Mesothelial cell of epicardium (in vitro differentiated cells): Measurements from ENCODE around the gene ADAMTS17. TPM values are rescaled to one million over a fixed set of nuclear protein-coding genes. Genes with fewer than 3 reads are reported as not detected.

ENCODE experiments used
- DNase-seq, 2 experiments: peaks; one replicate each; pipeline ENCODE4 v3.0.0; 2021; ENCODE audit warnings: low spot score in 2 of 2; ENCODE audit not compliant: unreplicated experiment in 2 of 2
- H3K27ac Mint-ChIP-seq: 2 replicates; pipeline ENCODE4 v1.8.0; 2021; ENCODE audit warnings: mixed read lengths
- H3K27me3 Mint-ChIP-seq: 2 replicates; pipeline ENCODE4 v1.8.0; 2021; ENCODE audit warnings: low read depth, mixed read lengths
- H3K36me3 Mint-ChIP-seq: 2 replicates; pipeline ENCODE4 v1.8.0; 2021; ENCODE audit warnings: mixed read lengths
- H3K4me1 Mint-ChIP-seq: 2 replicates; pipeline ENCODE4 v1.8.0; 2021; ENCODE audit warnings: mixed read lengths
- H3K4me3 Mint-ChIP-seq: 2 replicates; pipeline ENCODE4 v1.8.0; 2021; ENCODE audit warnings: mild to moderate bottlenecking, moderate library complexity, mixed read lengths
- H3K9me3 Mint-ChIP-seq: 2 replicates; pipeline ENCODE4 v1.8.0; 2021; ENCODE audit warnings: mixed read lengths
- total RNA-seq: library from RNA; stranded (reverse); gene quantifications from 3 replicates; pipeline ENCODE4 v1.2.1, GENCODE V29; 2021
- TF ChIP-seq, protein P1 (sequence below): fragments of 200-600 bp; sonication (generic); IDR thresholded peaks from one replicate; pipeline ENCODE4 v1.5.0; 2021; ENCODE audit warnings: antibody characterized with exemption; ENCODE audit not compliant: unreplicated experiment

Gene ADAMTS17
- total RNA-seq, 1 donor from 2014 or later: 39.4 TPM

GRCh38 chr15:100245855-100246254, 95.9 kb downstream of the ADAMTS17 start:
- H3K4me1 Mint-ChIP-seq: peaks cover 11% of the 10 kb centered on the region
- TF ChIP-seq, protein P1, sequence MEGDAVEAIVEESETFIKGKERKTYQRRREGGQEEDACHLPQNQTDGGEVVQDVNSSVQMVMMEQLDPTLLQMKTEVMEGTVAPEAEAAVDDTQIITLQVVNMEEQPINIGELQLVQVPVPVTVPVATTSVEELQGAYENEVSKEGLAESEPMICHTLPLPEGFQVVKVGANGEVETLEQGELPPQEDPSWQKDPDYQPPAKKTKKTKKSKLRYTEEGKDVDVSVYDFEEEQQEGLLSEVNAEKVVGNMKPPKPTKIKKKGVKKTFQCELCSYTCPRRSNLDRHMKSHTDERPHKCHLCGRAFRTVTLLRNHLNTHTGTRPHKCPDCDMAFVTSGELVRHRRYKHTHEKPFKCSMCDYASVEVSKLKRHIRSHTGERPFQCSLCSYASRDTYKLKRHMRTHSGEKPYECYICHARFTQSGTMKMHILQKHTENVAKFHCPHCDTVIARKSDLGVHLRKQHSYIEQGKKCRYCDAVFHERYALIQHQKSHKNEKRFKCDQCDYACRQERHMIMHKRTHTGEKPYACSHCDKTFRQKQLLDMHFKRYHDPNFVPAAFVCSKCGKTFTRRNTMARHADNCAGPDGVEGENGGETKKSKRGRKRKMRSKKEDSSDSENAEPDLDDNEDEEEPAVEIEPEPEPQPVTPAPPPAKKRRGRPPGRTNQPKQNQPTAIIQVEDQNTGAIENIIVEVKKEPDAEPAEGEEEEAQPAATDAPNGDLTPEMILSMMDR: no peak

GRCh38 chr15:100245487-100245820, 96.3 kb downstream of the ADAMTS17 start:
- H3K4me3 Mint-ChIP-seq: no peak overlapping the region

More at GRCh38 chr15:100245855-100246254, 95.9 kb downstream of the ADAMTS17 start:
- peaks cover 4% of the 10 kb centered on the region for H3K9me3 Mint-ChIP-seq
- no peaks in the 10 kb centered on the region for H3K27me3 Mint-ChIP-seq
- DNase-seq: no peak
- no peak overlapping the region for H3K4me3 Mint-ChIP-seq
- peaks cover 45% of the 10 kb centered on the region for H3K36me3 Mint-ChIP-seq
- H3K27ac Mint-ChIP-seq: no peak overlapping the region

DNA sequence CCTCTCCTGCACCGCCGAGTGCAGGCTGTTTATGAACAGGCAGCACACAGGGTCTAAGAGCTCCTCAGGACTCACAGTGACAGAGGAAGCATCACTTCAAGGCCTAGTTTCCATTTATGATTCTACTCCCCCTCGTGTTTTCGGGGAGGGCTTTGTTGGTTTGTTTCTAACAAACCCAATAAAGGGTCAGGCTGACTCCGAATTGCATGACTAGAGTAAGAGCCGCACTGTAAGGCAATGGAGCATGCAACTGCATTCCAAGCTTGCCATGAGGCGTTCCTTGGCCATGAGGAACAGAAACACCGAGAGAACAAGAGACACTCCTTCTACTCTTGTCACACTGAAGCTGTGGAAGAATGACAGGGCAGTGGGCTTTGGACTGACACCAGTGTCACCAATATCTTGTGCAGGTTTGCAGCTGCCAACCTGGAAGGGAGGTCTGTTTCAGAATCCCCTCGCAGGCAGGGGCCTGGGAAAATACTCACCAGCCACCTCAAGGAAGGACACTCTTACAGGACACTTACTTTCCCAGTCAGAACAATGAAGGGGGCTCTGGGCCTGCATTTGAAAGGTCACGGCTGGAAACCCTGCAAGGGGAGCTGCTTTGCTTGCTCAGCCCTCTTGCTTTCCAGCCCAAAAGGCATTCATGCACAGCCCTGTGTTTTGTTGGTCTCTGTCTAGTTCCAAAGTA, 96.8 kb downstream of the ADAMTS17 start:
- Mint-ChIP-seq H3K27ac (no peak overlapping the region), H3K27me3 (no peaks in the 10 kb centered on the region), H3K36me3 (peaks cover 50% of the 10 kb centered on the region), H3K4me3 (no peak overlapping the region), H3K9me3 (peaks cover 10% of the 10 kb centered on the region), H3K4me1 (peaks cover 11% of the 10 kb centered on the region)
- DNase-seq: no peak
- TF ChIP-seq, protein P1: no peak

More at GRCh38 chr15:100245487-100245820, 96.3 kb downstream of the ADAMTS17 start:
- Mint-ChIP-seq H3K27me3 (no peaks in the 10 kb centered on the region), H3K4me1 (peaks cover 11% of the 10 kb centered on the region), H3K27ac (no peak overlapping the region), H3K36me3 (peaks cover 47% of the 10 kb centered on the region), H3K9me3 (peaks cover 6% of the 10 kb centered on the region)
- DNase-seq: no peak
- TF ChIP-seq, protein P1: no peak

DNA sequence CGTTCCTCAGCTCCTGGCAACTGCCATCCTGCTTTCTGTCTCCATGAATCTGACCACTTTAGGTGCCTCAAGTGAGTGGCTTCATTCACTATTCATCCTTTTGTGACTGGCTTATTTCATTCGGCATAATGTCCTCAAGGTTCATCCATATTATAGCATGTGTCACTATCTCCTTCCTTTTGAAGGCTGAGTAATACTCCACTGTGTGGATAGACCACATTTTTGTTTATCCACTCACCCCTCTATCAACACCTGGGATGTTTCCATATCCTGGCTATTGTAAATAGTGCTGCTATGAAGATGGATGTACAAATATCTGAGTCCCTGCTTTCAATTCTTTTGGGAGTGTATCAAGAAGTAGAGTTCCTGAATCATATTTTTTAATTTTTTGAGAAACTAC, 98.8 kb downstream of the ADAMTS17 start:
- TF ChIP-seq, protein P1: no peak
- H3K36me3 Mint-ChIP-seq: peaks cover 60% of the 10 kb centered on the region
- H3K27me3 Mint-ChIP-seq: no peaks in the 10 kb centered on the region
- peaks cover 10% of the 10 kb centered on the region for H3K9me3 Mint-ChIP-seq
- no peak overlapping the region for H3K27ac Mint-ChIP-seq
- no peak overlapping the region for H3K4me3 Mint-ChIP-seq
- DNase-seq: no peak
- H3K4me1 Mint-ChIP-seq: peaks cover 11% of the 10 kb centered on the region

DNA sequence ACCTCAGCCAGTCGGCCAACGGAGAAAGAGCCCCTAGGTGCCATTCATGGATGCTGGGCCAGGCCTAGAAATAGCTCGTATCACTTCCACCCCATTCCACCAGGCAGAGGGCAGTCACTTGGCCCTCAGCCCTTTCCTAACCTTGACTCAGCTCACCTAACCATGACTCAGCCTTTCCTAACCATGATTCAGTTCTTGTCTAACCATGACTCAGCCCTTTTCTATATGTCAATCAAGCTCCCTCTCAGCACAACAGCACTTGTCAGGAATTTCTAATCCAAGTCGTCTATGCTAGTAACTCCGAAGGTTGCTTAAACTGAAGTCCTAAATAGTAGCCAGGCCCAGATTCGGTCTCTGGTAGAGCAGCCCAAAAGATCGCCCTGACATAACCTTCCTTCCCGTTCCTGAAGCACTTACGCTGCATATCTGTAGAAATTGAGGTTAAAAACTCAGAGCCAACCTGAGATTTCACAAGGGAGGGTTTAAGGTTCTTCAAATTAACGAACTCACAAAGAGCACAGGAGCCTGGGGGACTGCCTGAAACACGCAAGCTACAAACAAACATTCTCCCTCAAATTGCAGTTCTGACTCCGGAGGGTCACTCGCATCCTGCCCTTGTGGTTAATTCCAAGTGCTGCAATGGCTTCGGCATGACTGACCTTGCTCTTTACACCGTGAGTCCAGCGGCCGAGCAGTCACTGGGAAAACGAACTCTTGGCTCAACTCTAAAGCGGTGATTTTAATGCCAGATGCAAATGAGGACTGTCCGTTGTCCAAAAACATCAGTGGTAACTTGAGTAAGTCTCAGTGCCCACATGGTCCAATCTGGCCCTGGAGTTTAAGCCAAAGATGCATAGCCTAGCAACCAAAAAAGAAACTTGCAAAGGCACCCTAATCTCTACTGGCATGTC, 99.9 kb downstream of the ADAMTS17 start:
- Mint-ChIP-seq H3K4me1 (peaks cover 2% of the 10 kb centered on the region), H3K4me3 (no peak overlapping the region), H3K27me3 (no peaks in the 10 kb centered on the region), H3K9me3 (peaks cover 10% of the 10 kb centered on the region), H3K27ac (no peak overlapping the region), H3K36me3 (peaks cover 65% of the 10 kb centered on the region)
- TF ChIP-seq, protein P1: no peak
- DNase-seq: no peak
